Natural killer cell (primary cell): Measurements from ENCODE around the gene UGT1A6. TPM values are rescaled to one million over a fixed set of nuclear protein-coding genes. Genes with fewer than 3 reads are reported as not detected.
"Not testable (repeated sequence)": the region's sequence is repeated elsewhere in the genome, so short reads cannot be mapped to it uniquely, and the experiment has no call there.

Experiments
- ATAC-seq, 3 donors: fragments of 150-1000 bp in 2 of 3; fragments of 200-7000 bp in 1 of 3; cut with Tn5 transposase; 1 replicate in 1 of 3; 2 replicates in 2 of 3; pipeline ENCODE4 v1.10.0; 2021; ENCODE audit warnings: mild to moderate bottlenecking in 2 of 3, moderate library complexity in 2 of 3
- DNase-seq, 2 donors: peaks; one replicate each; pipeline versions ENCODE4 v3.0.0 to v3.0.0-alpha.2; 2013 to 2021; ENCODE audit warnings: mixed read lengths in 1 of 2
- H3K27ac ChIP-seq: one replicate; pipeline ENCODE4 v1.5.1; 2013; ENCODE audit warnings: mild to moderate bottlenecking, low read length
- H3K27me3 ChIP-seq: one replicate; pipeline ENCODE4 v1.6.1; 2013; ENCODE audit warnings: low read length; ENCODE audit not compliant: control insufficient read depth, insufficient read depth
- H3K36me3 ChIP-seq: one replicate; pipeline ENCODE4 v1.6.1; 2013; ENCODE audit warnings: low read length; ENCODE audit not compliant: control insufficient read depth, insufficient read depth
- H3K4me1 ChIP-seq: one replicate; pipeline ENCODE4 v1.6.1; 2013; ENCODE audit warnings: low read length; ENCODE audit not compliant: control insufficient read depth, insufficient read depth
- H3K4me3 ChIP-seq: one replicate; pipeline ENCODE4 v1.5.1; 2013; ENCODE audit warnings: low read length
- H3K9me3 ChIP-seq: one replicate; pipeline ENCODE4 v1.6.1; 2013; ENCODE audit warnings: low read length; ENCODE audit not compliant: control insufficient read depth, insufficient read depth
- H3K27ac Mint-ChIP-seq, 2 donors: one replicate each; pipeline ENCODE4 v1.8.0; 2022; ENCODE audit warnings: mild to moderate bottlenecking in 2 of 2, mixed read lengths in 2 of 2, moderate library complexity in 1 of 2
- H3K27me3 Mint-ChIP-seq, 2 donors: one replicate each; pipeline ENCODE4 v1.8.0; 2022; ENCODE audit warnings: low read depth in 2 of 2, mixed read lengths in 2 of 2
- H3K36me3 Mint-ChIP-seq: one replicate; pipeline ENCODE4 v1.8.0; 2022; ENCODE audit warnings: mixed read lengths
- H3K4me1 Mint-ChIP-seq, 2 donors: one replicate each; pipeline ENCODE4 v1.8.0; 2022; ENCODE audit warnings: mixed read lengths in 2 of 2
- H3K4me3 Mint-ChIP-seq: one replicate; pipeline ENCODE4 v1.8.0; 2022; ENCODE audit warnings: mild to moderate bottlenecking, moderate library complexity, mixed read lengths
- H3K9me3 Mint-ChIP-seq, 2 donors: one replicate each; pipeline ENCODE4 v1.8.0; 2022; ENCODE audit warnings: mixed read lengths in 2 of 2
- CTCF ChIP-seq: fragments of 200-600 bp; IDR thresholded peaks from one replicate; pipeline ENCODE4 v1.8.0; 2022; ENCODE audit warnings: antibody characterized with exemption
- WGBS: methylation state at CpG from one replicate; pipeline ENCODE4 v1.1.7; 2013; ENCODE audit warnings: missing lambda C conversion rate; ENCODE audit not compliant: insufficient coverage; 5-methylcytosine and 5-hydroxymethylcytosine counted together
- intact Hi-C: fragments of 100-400 bp; cut with micrococcal nuclease; formaldehyde crosslinking; loops from one replicate; pipeline ENCODE4 v1.14.2; 2022
- total RNA-seq, 4 donors: library from RNA; stranded (reverse); fragments of 120-200 nt in 1 of 4; gene quantifications; one replicate each; pipeline versions ENCODE4 v1.2.3 to v1.2.4, GENCODE V29; 2013 to 2022

Gene UGT1A6
- total RNA-seq, 3 donors from 2014 or later (not counting 1 experiment from before 2014, with no cell fraction given) = not detected

GRCh38 chr2:233728723-233729301 is 36.1 kb downstream of the UGT1A6 start, which contains the start of gene UGT1A3:
UGT1A3 (plus strand) TSS chr2:233729042; CDS start chr2:233729127, 85 bp downstream.
- H3K36me3 ChIP-seq = no peaks in the 10 kb centered on the region
- no peaks in the 10 kb centered on the region for H3K4me1 ChIP-seq
- H3K27ac ChIP-seq = no peak within 1 kb of the TSS
- no peak within 1 kb of the TSS for H3K27ac Mint-ChIP-seq
- H3K27me3 Mint-ChIP-seq = peaks cover 22 to 52% of the 10 kb centered on the region in 2 donors
- intact Hi-C loops = no loop called here
- H3K4me3 ChIP-seq = no peak within 1 kb of the TSS
- no peaks in the 10 kb centered on the region for H3K36me3 Mint-ChIP-seq
- no peaks in the 10 kb centered on the region for H3K4me1 Mint-ChIP-seq
- TF ChIP-seq CTCF = no peak
- no peaks in the 10 kb centered on the region for H3K27me3 ChIP-seq
- 87% methylated on average over 8 of the region's 8 CpGs for WGBS
- ATAC-seq = no peak
- no peaks in the 10 kb centered on the region for H3K9me3 ChIP-seq
- no peak within 1 kb of the TSS for H3K4me3 Mint-ChIP-seq
- no peak for DNase-seq
- H3K9me3 Mint-ChIP-seq = no peaks in the 10 kb centered on the region

GRCh38 chr2:233736868-233737653 is 44.4 kb downstream of the UGT1A6 start:
- ATAC-seq, H3K9me3 ChIP-seq, H3K4me3 Mint-ChIP-seq, H3K27ac Mint-ChIP-seq, H3K36me3 Mint-ChIP-seq, H3K36me3 ChIP-seq, H3K9me3 Mint-ChIP-seq, intact Hi-C loops, H3K4me3 ChIP-seq, H3K27ac ChIP-seq, H3K27me3 ChIP-seq, H3K4me1 ChIP-seq, H3K4me1 Mint-ChIP-seq, DNase-seq: not testable (repeated sequence)
- 90% methylated on average over 13 of the region's 14 CpGs for WGBS
- H3K27me3 Mint-ChIP-seq = peaks cover 39 to 42% of the 10 kb centered on the region in 2 donors

GRCh38 chr2:233740870-233741269 is 48.2 kb downstream of the UGT1A6 start:
- Mint-ChIP-seq H3K36me3 (no peaks in the 10 kb centered on the region), H3K4me1 (no peaks in the 10 kb centered on the region), H3K4me3 (no peak overlapping the region), H3K27me3 (peaks cover 30 to 36% of the 10 kb centered on the region in 2 donors), H3K9me3 (no peaks in the 10 kb centered on the region), H3K27ac (no peak overlapping the region)
- Histone ChIP-seq H3K27me3 (no peaks in the 10 kb centered on the region), H3K27ac (no peak overlapping the region), H3K9me3 (no peaks in the 10 kb centered on the region), H3K4me3 (no peak overlapping the region), H3K4me1 (no peaks in the 10 kb centered on the region), H3K36me3 (no peaks in the 10 kb centered on the region)
- DNase-seq (no peak), ATAC-seq (no peak)
- intact Hi-C loops = no loop called here
- 52% methylated on average over 2 of the region's 2 CpGs for WGBS
- TF ChIP-seq CTCF = no peak

GRCh38 chr2:233743464-233744259 is 51.0 kb downstream of the UGT1A6 start:
- peaks cover 24 to 46% of the 10 kb centered on the region in 2 donors for H3K27me3 Mint-ChIP-seq
- H3K4me3 ChIP-seq = no peak overlapping the region
- H3K4me1 Mint-ChIP-seq = no peaks in the 10 kb centered on the region
- ATAC-seq (no peak), DNase-seq (no peak)
- H3K4me3 Mint-ChIP-seq = no peak overlapping the region
- H3K27ac ChIP-seq = no peak overlapping the region
- no peaks in the 10 kb centered on the region for H3K9me3 ChIP-seq
- WGBS = 94% methylated on average over 43 of the region's 46 CpGs
- no peaks in the 10 kb centered on the region for H3K27me3 ChIP-seq
- H3K4me1 ChIP-seq = no peaks in the 10 kb centered on the region
- H3K36me3 Mint-ChIP-seq = no peaks in the 10 kb centered on the region
- H3K27ac Mint-ChIP-seq = no peak overlapping the region
- no peak for TF ChIP-seq CTCF
- H3K9me3 Mint-ChIP-seq = no peaks in the 10 kb centered on the region
- H3K36me3 ChIP-seq = no peaks in the 10 kb centered on the region
- intact Hi-C loops = no loop called here
